Fibroblast of pulmonary artery (primary cell): ENCODE results near the gene LYRM4.
A peak's percentile ranks its signal among the peaks of the same experiment; 100 is the strongest.

Source experiments
- DNase-seq: peaks from one replicate; pipeline ENCODE4 v3.0.0-alpha.2; 2010; ENCODE audit warnings: low read depth
- H3K4me3 ChIP-seq: replicated peaks from 2 replicates; pipeline ENCODE4 v1.5.1; 2011; ENCODE audit warnings: low read depth, mild to moderate bottlenecking, control low read depth, low read length, moderate library complexity
- CTCF ChIP-seq: IDR thresholded peaks from 2 replicates; pipeline ENCODE4 v1.5.1; 2011; ENCODE audit warnings: mild to moderate bottlenecking, control low read depth, low read length, inconsistent platforms; ENCODE audit errors: missing control alignments

LYRM4 gene

GRCh38 chr6:5260661-5261544, at the start of gene LYRM4, which contains the start of gene FARS2:
Gene LYRM4 (minus strand): TSS chr6:5260950. CDS start chr6:5260733, 217 bp downstream.
Gene FARS2 (plus strand): TSS chr6:5261513.
- TF ChIP-seq CTCF: no peak

GRCh38 chr6:5308066-5308465, 47.3 kb upstream of the LYRM4 start:
- TF ChIP-seq CTCF: no peak
- H3K4me3 ChIP-seq: no peak overlapping the region
- no peak for DNase-seq

More at GRCh38 chr6:5260661-5261544, at the start of gene LYRM4, which contains the start of gene FARS2:
- peak within 1 kb of the TSS; percentile 81 for H3K4me3 ChIP-seq
- peak; percentile 83 for DNase-seq

GRCh38 chr6:5307058-5307457, 46.3 kb upstream of the LYRM4 start:
- H3K4me3 ChIP-seq: no peak overlapping the region
- no peak for TF ChIP-seq CTCF
- no peak for DNase-seq

GRCh38 chr6:5305968-5306626, 45.3 kb upstream of the LYRM4 start:
- TF ChIP-seq CTCF: no peak
- DNase-seq: no peak
- no peak overlapping the region for H3K4me3 ChIP-seq

GRCh38 chr6:5303682-5304081, 42.9 kb upstream of the LYRM4 start:
- no peak for TF ChIP-seq CTCF

GRCh38 chr6:5302995-5303622, 42.4 kb upstream of the LYRM4 start:
- no peak overlapping the region for H3K4me3 ChIP-seq
- peak; percentile 42 for DNase-seq
- TF ChIP-seq CTCF: peak; percentile 50

More at GRCh38 chr6:5303682-5304081, 42.9 kb upstream of the LYRM4 start:
- H3K4me3 ChIP-seq: no peak overlapping the region
- DNase-seq: no peak
